Stimulated activated CD4-positive, alpha-beta T cell treated with anti-CD3 and anti-CD28 coated beads, Interleukin-1b, Interleukin-23, amount 100 ng/mL, for 1 hour (primary cell): ENCODE data around the gene CRHR1.
"Not testable (repeated sequence)": the region's sequence is repeated elsewhere in the genome, so short reads cannot be mapped to it uniquely, and the experiment has no call there.

ENCODE experiments used
- DNase-seq, 2 donors: peaks; one replicate each; pipeline ENCODE4 v3.0.0-alpha.2; 2020; ENCODE audit warnings: low read depth in 2 of 2

The CRHR1 gene

DNA sequence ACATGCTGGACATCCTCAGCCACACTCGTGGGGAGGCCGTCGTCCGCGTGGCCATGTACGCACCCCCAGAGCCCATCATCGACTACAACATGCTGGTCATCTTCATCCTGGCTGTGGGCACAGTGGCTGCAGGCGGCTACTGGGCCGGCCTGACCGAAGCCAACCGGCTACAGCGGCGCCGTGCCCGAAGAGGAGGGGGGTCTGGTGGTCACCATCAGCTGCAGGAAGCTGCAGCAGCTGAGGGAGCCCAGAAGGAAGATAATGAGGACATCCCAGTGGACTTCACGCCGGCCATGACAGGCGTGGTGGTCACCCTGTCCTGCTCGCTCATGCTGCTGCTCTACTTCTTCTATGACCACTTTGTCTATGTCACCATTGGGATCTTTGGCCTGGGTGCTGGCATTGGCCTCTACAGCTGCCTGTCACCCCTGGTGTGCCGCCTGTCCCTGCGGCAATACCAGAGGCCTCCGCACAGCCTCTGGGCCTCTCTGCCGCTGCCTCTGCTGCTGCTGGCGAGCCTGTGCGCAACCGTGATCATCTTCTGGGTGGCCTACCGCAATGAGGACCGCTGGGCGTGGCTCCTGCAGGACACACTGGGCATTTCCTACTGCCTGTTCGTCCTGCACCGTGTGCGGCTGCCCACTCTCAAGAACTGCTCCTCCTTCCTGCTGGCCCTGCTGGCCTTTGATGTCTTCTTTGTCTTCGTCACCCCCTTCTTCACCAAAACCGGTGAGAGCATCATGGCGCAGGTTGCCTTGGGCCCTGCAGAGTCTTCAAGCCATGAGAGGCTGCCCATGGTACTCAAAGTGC is 61.5 kb downstream of the CRHR1 start:
- no peak for DNase-seq

DNA sequence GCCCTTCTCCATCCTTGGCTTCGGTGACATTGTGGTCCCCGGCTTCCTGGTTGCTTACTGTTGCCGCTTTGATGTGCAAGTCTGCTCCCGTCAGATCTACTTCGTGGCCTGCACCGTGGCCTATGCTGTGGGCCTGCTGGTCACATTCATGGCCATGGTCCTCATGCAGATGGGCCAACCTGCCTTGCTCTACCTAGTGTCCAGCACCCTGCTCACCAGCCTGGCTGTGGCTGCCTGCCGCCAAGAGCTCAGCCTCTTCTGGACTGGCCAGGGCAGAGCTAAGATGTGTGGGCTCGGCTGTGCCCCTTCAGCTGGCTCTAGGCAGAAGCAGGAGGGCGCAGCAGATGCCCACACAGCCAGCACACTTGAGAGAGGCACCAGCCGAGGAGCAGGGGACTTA is 62.1 kb downstream of the CRHR1 start:
- DNase-seq: no peak

DNA sequence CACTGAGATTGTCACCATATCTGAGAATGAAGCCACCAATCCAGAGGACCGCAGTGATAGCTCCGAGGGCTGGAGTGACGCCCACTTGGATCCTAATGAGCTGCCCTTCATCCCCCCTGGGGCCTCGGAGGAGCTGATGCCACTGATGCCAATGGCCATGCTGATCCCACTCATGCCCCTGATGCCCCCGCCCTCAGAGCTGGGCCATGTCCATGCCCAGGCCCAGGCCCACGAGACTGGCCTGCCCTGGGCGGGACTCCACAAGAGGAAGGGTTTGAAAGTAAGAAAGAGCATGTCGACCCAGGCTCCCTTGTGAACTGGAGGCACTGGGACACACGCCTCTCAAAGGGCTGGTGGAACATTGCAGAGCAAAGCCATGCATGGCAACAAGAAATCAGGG is 62.5 kb downstream of the CRHR1 start:
- no peak for DNase-seq

DNA sequence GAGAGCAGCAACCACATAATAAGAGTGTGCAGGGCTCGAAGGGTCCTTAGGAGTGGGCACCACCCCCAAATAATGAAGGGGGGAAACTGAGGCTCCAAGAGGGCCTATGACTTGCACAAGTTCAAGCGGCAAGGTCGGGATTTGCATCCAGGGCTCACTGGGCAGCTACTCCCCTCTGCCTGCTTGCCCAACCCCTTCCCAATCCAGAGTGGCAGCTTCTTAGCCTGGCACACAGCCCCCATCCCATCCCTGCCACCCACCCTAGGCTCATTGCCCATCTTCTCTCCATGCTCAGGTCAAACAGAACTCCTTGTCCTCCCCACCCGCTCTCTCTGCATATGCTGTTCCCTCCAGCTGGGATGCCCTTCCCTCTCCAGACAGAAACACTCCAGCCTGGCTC is 63.0 kb downstream of the CRHR1 start:
- DNase-seq: no peak

DNA sequence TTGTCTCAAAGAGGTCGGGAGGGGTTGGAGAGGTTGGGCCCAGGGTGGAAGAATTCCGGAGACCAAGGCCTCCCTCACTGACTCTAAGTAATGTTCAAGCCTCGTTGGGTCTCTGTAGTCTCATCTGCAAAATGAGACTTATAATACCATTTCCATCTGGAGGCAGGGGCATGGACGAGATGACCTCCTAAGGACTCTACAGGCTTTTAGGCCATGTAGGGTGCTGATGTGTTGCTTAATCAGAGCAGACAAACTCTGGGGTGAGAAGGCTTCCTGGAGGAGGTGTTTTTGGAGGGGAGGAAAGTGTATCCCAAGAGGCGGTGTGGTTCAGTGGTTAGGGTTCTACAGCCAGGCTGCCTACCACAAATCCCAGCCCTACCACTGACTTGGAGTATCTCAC is 63.6 kb downstream of the CRHR1 start:
- no peak for DNase-seq

DNA sequence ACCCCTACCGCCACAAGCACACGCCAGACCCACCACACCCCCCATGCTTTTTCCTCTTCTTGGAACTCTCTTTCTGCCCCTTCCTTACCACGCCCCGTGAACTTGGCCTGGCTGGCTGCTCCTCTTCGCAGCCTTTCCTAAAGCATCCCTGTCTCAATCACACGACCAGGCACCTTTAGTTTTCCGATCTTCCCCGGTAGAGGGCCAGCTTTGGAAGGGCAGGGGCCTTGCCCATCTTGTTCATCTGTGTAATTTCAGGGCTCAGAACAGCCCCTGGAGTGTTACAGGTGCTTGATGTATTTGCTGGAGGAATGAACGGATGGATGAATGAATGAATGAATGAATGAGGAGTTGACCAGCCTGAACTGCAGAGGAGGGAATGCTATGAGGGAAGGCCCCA is 64.3 kb downstream of the CRHR1 start:
- no peak for DNase-seq

- DNase-seq: no peak
Measured at GRCh38 chr17:45848868-45849535, 64.9 kb downstream of the CRHR1 start.

DNA sequence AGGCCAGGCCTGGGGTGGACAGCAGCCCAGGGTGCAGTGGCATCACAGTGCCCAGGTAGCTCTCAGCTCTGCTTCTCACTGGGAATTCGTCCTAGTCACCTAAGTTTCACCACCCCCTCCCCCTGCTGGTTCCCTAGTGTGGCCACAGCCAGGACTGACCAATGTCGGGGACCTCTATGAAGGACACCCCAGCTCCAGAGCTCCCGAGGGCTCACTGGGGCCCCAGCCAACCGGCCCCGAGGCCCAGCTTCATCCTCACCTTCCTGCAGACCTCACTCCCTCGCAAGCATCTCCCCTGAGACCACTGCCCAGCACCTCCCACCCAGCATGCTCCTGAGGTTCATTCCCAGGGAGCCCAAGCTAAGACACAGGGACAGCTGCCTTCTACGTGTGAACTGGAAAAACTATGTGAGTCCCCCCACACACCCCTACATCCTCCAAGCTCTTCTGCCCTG is 65.4 kb downstream of the CRHR1 start:
- no peak for DNase-seq

DNA sequence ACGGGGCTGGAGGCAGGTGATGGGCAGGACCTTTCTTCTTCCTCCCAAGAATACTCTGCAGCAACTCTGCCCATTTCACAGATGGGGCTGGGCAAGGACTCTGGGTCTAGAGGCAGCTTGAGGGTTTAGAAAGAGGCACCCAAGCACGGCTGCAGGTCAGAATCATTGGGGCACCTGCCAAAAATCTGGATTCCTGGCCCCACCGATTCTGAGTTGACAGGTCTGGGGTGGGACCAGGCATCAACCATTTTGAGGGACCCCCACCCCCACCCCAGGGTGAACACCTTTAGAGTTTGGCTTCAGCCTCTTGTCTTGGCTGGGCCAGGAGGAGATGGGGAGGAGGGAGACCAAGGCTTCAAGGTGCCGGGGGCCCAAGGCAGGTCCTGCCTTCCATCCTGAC is 65.9 kb downstream of the CRHR1 start:
- no peak for DNase-seq

GRCh38 chr17:45850468-45850867 is 66.3 kb downstream of the CRHR1 start:
- DNase-seq: no peak

GRCh38 chr17:45851022-45851421 is 66.9 kb downstream of the CRHR1 start:
- no peak for DNase-seq

DNA sequence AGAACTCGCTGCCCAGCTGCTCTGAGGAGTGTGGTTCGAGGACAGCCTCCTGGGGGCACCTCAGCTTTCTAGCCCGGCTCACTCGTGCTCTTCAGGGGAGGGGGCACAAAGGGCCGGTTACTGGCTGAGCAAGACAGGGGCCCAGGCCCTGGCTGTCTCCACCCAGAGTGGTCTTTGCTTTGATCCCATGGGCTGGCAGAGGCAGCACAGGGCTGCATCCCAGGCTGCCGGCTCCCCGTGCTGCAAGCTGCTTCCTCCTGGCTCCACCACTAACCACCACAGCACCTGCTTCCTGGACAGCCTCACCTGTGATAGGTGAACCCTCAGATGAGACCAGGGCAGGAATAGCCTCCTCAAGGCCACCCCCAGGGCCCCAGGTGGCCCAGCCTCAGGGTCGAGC is 67.3 kb downstream of the CRHR1 start:
- DNase-seq: no peak

DNA sequence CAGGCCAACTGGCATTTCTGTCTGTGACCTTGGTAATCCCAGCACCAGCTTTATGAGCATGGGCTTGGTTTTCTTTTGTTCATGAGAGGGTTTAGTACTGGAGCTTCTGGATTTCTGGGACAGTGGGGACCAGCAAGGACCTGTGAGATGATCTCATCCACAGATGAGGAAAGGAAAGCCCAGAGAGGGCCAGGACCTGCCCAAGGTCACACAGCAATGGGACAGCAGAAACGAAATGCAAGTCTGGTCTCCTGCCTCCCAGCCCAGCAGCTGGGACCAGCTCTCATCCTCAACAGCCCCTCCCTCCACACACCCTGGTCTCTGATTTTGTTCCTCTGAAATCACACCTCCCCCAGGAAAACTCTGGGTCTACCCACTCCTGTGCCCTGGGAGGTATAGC is 67.8 kb downstream of the CRHR1 start:
- DNase-seq: no peak

GRCh38 chr17:45852535-45853297 is 68.6 kb downstream of the CRHR1 start:
- DNase-seq: peak in 1 of 2 donors; percentile 41

DNA sequence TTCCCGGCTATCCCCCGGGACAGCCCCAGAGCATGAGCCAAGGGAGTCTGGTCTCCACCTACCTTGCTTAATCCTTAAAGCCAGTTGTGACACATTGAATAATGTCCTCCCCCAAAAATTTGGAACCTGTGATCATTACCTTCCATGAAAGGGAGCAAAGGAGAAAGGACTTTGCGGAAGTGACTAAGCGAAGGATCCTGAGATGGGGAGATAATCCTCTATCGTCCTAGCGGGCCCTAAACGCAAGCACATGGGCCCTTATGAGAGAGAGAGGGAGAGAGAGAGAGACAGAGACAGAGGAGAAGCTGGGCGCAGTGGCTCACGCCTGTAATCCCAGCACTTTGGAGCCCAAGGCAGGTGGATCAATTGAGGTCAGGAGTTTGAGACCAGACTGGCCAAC is 70.1 kb downstream of the CRHR1 start:
- DNase-seq: no peak

DNA sequence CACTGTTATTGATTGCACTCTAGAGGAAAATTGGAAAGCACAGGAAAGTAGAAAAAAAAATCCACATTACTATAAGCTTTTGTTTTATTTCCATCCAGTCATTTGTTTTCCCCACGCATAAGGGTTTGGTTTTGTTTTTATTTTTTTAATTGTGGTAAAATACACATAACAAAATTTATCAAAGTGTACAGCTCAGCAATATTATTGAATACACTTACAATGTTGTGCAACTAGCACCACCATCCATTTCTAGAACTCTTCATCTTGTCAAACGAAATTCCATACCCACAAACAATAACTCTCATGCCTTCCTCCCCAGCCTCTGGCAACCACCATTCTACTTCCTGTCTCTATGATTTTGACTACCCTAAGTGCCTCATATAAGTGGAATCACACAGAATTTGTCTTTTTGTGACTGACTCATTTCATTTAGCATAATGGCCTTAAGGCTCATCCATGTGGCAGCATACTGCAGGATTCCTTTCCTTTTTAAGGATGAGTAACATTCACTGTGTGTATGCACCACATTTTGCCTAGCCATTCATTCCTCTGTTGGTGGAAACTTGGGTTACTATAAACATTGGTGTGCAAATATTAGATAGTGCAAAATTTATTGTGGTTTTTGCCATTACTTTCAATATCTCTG is 71.7 kb downstream of the CRHR1 start:
- DNase-seq: no peak

- DNase-seq: no peak
Measured at GRCh38 chr17:45857977-45858708, 74.0 kb downstream of the CRHR1 start.

DNA sequence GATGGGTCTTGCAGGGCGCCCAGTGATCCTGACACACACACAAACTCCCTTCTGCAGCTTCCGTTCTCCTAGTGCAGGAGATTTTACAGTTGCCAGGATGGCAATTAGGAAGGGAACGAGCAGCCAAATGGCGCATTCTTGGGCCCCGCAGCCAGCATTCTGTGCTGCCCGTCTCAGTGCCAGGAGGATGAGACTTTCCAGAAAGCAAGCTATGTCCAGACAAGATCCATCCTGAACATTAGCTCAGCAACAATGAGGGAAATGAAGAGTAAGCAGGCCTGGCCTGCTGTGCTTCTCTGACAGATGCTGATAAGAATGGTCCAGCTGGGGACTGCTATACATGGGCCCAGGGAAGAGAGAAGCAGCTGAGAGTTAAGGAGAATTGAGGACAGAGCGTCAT is 77.0 kb downstream of the CRHR1 start:
- no peak for DNase-seq

DNA sequence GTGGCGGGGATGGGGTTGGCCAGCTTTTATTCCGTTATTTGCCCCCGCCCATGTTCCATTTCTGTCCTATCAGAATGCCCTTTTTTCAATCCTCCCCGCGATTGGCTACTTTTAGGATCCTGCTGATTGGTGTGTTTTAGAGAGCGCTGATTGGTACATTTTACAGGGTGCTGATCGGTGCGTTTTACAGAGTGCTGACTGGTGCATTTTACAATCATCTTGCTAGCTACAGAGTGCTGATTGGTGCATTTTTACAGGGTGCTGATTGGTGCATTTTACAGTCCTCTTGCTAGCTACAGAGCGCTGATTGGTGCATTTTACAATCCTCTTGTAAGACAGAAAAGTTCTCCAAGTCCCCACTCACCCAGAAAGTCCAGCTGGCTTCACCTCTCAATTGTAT is 78.0 kb downstream of the CRHR1 start:
- not testable (repeated sequence) for DNase-seq

- DNase-seq: no peak
Measured at GRCh38 chr17:45863857-45864654, 79.9 kb downstream of the CRHR1 start.

- DNase-seq: no peak
Measured at GRCh38 chr17:45867171-45867570, 83.1 kb downstream of the CRHR1 start.
